ENCODE data around the gene LETM1.
A peak's percentile ranks its signal among the peaks of the same experiment; 100 is the strongest.

The LETM1 gene

GRCh38 chr4:1868293-1868692, 12.3 kb upstream of the LETM1 start:
- no CpG with 5 or more reads among the region's 5 CpGs for WGBS, 2 donors (ENCODE audit: extremely low coverage in 2 of 2, insufficient read length in 2 of 2, insufficient replicate concordance in 1 of 2)
- Histone ChIP-seq H3K14ac (ENCODE audit: low read length) (no peak overlapping the region), H3K18ac (ENCODE audit: low read length) (no peak overlapping the region), H4K8ac (ENCODE audit: low read depth, low read length) (no peak overlapping the region), H2AK5ac (ENCODE audit: low read depth, low read length) (no peak overlapping the region), H2BK15ac (ENCODE audit: low read length) (no peak overlapping the region), H2BK12ac (ENCODE audit: low read length) (no peak overlapping the region), H3K79me1 (ENCODE audit: low read depth, low read length) (no peaks in the 10 kb centered on the region), H3K27ac (replicated peaks; ENCODE audit: low read length) (no peak overlapping the region), H3K23ac (ENCODE audit: low read depth, low read length, poor library complexity) (no peak overlapping the region), H2BK120ac (ENCODE audit: low read depth, low read length) (no peak overlapping the region), H2AFZ (ENCODE audit: low read length) (no peak overlapping the region), H3K4me1 (ENCODE audit: control insufficient read depth in 2 of 2, insufficient read depth in 1 of 2, low read depth in 1 of 2, low read length in 2 of 2) (peaks cover 23 to 41% of the 10 kb centered on the region in 2 donors), H3K9me3 (replicated peaks in 1 of 2; ENCODE audit: control insufficient read depth in 2 of 2, insufficient read depth in 1 of 2, low read depth in 1 of 2, low read length in 2 of 2) (no peaks in the 10 kb centered on the region), H3K4me2 (ENCODE audit: insufficient read depth, low read length, poor library complexity, severe bottlenecking) (no peak overlapping the region), H3K4ac (ENCODE audit: low read length) (no peak overlapping the region), H3K36me3 (replicated peaks in 1 of 2; ENCODE audit: control insufficient read depth in 2 of 2, insufficient read depth in 2 of 2, low read length in 2 of 2) (peaks cover 0 to 5% of the 10 kb centered on the region in 2 donors), H3K4me3 (ENCODE audit: low read length in 2 of 2) (no peak overlapping the region), H3K9ac (ENCODE audit: low read depth, low read length, poor library complexity) (no peak overlapping the region), H3K27me3 (ENCODE audit: control insufficient read depth in 3 of 3, insufficient read depth in 3 of 3, low read depth in 1 of 3, low read length in 3 of 3) (peaks cover 0 to 6% (median 0%) of the 10 kb centered on the region in 3 experiments), H2BK5ac (ENCODE audit: low read length) (no peak overlapping the region), H4K91ac (ENCODE audit: low read depth, low read length, poor library complexity) (no peak overlapping the region)
- DNase-seq (ENCODE audit: low spot score) = no peak

- Histone ChIP-seq H2AK5ac (ENCODE audit: low read depth, low read length) (peak overlapping the region; percentile 24), H3K4me2 (ENCODE audit: insufficient read depth, low read length, poor library complexity, severe bottlenecking) (no peak overlapping the region), H2AFZ (ENCODE audit: low read length) (no peak overlapping the region), H2BK120ac (ENCODE audit: low read depth, low read length) (no peak overlapping the region), H3K4ac (ENCODE audit: low read length) (no peak overlapping the region), H2BK15ac (ENCODE audit: low read length) (no peak overlapping the region), H3K9ac (ENCODE audit: low read depth, low read length, poor library complexity) (no peak overlapping the region), H4K91ac (ENCODE audit: low read depth, low read length, poor library complexity) (no peak overlapping the region), H3K18ac (ENCODE audit: low read length) (peak overlapping the region; percentile 49), H3K27ac (replicated peaks; ENCODE audit: low read length) (no peak overlapping the region), H4K8ac (ENCODE audit: low read depth, low read length) (no peak overlapping the region), H3K36me3 (replicated peaks in 1 of 2; ENCODE audit: control insufficient read depth in 2 of 2, insufficient read depth in 2 of 2, low read length in 2 of 2) (no peaks in the 10 kb centered on the region), H3K79me1 (ENCODE audit: low read depth, low read length) (no peaks in the 10 kb centered on the region), H3K14ac (ENCODE audit: low read length) (no peak overlapping the region), H3K23ac (ENCODE audit: low read depth, low read length, poor library complexity) (peak overlapping the region; percentile 16), H3K9me3 (replicated peaks in 1 of 2; ENCODE audit: control insufficient read depth in 2 of 2, insufficient read depth in 1 of 2, low read depth in 1 of 2, low read length in 2 of 2) (no peaks in the 10 kb centered on the region), H2BK12ac (ENCODE audit: low read length) (peak overlapping the region; percentile 33), H3K27me3 (ENCODE audit: control insufficient read depth in 3 of 3, insufficient read depth in 3 of 3, low read depth in 1 of 3, low read length in 3 of 3) (peaks cover 0 to 22% (median 0%) of the 10 kb centered on the region in 3 experiments), H3K4me1 (ENCODE audit: control insufficient read depth in 2 of 2, insufficient read depth in 1 of 2, low read depth in 1 of 2, low read length in 2 of 2) (peaks cover 27 to 43% of the 10 kb centered on the region in 2 donors), H3K4me3 (ENCODE audit: low read length in 2 of 2) (no peak overlapping the region), H2BK5ac (ENCODE audit: low read length) (peak overlapping the region; percentile 10)
- no CpG with 5 or more reads among the region's 7 CpGs for WGBS, 2 donors (ENCODE audit: extremely low coverage in 2 of 2, insufficient read length in 2 of 2, insufficient replicate concordance in 1 of 2)
- DNase-seq (ENCODE audit: low spot score) = no peak
These were observed 10.3 kb upstream of the LETM1 start for GRCh38 chr4:1866189-1866661.

GRCh38 chr4:1864076-1865008, 8.4 kb upstream of the LETM1 start:
- Histone ChIP-seq H2BK12ac (ENCODE audit: low read length) (peak overlapping the region; percentile 92), H2BK120ac (ENCODE audit: low read depth, low read length) (no peak overlapping the region), H3K4me3 (ENCODE audit: low read length in 2 of 2) (peak overlapping the region in 1 of 2 donors; percentile 5), H3K9me3 (replicated peaks in 1 of 2; ENCODE audit: control insufficient read depth in 2 of 2, insufficient read depth in 1 of 2, low read depth in 1 of 2, low read length in 2 of 2) (no peaks in the 10 kb centered on the region), H3K36me3 (replicated peaks in 1 of 2; ENCODE audit: control insufficient read depth in 2 of 2, insufficient read depth in 2 of 2, low read length in 2 of 2) (no peaks in the 10 kb centered on the region), H3K14ac (ENCODE audit: low read length) (no peak overlapping the region), H3K18ac (ENCODE audit: low read length) (peak overlapping the region; percentile 86), H2AFZ (ENCODE audit: low read length) (peak overlapping the region; percentile 20), H3K23ac (ENCODE audit: low read depth, low read length, poor library complexity) (no peak overlapping the region), H3K27ac (replicated peaks; ENCODE audit: low read length) (no peak overlapping the region), H2BK5ac (ENCODE audit: low read length) (peak overlapping the region; percentile 77), H3K27me3 (ENCODE audit: control insufficient read depth in 3 of 3, insufficient read depth in 3 of 3, low read depth in 1 of 3, low read length in 3 of 3) (peaks cover 0 to 28% (median 0%) of the 10 kb centered on the region in 3 experiments), H2AK5ac (ENCODE audit: low read depth, low read length) (peak overlapping the region; percentile 84), H3K4me2 (ENCODE audit: insufficient read depth, low read length, poor library complexity, severe bottlenecking) (peak overlapping the region; percentile 21), H3K9ac (ENCODE audit: low read depth, low read length, poor library complexity) (peak overlapping the region; percentile 14), H3K4ac (ENCODE audit: low read length) (peak overlapping the region; percentile 13), H4K8ac (ENCODE audit: low read depth, low read length) (no peak overlapping the region), H2BK15ac (ENCODE audit: low read length) (peak overlapping the region; percentile 92), H3K79me1 (ENCODE audit: low read depth, low read length) (no peaks in the 10 kb centered on the region), H3K4me1 (ENCODE audit: control insufficient read depth in 2 of 2, insufficient read depth in 1 of 2, low read depth in 1 of 2, low read length in 2 of 2) (peaks cover 25 to 43% of the 10 kb centered on the region in 2 donors), H4K91ac (ENCODE audit: low read depth, low read length, poor library complexity) (no peak overlapping the region)
- WGBS, 2 donors (ENCODE audit: extremely low coverage in 2 of 2, insufficient read length in 2 of 2, insufficient replicate concordance in 1 of 2) = no CpG with 5 or more reads among the region's 17 CpGs
- DNase-seq (ENCODE audit: low spot score) = peak; percentile 80

All from neuronal stem cell (in vitro differentiated cells).